Stimulated activated CD4-positive, alpha-beta T cell treated with anti-CD3 and anti-CD28 coated beads, Interleukin-4, amount 100 ng/mL, for 48 hours (primary cell): Measurements from ENCODE around the gene AP5Z1.
A peak's percentile ranks its signal among the peaks of the same experiment; 100 is the strongest.
"Not testable (repeated sequence)": the region's sequence is repeated elsewhere in the genome, so short reads cannot be mapped to it uniquely, and the experiment has no call there.

Source experiments
- DNase-seq, 2 donors: peaks; one replicate each; pipeline ENCODE4 v3.0.0-alpha.2; 2020; ENCODE audit warnings: low read depth in 2 of 2

AP5Z1 gene

GRCh38 chr7:4788627-4789189 lies 13.3 kb downstream of the AP5Z1 start:
- DNase-seq = no peak

- no peak for DNase-seq
Observed at GRCh38 chr7:4789194-4790077, 14.0 kb downstream of the AP5Z1 start.

GRCh38 chr7:4790078-4790465 lies 14.6 kb downstream of the AP5Z1 start:
- no peak for DNase-seq

GRCh38 chr7:4790516-4790991 lies 15.1 kb downstream of the AP5Z1 start:
- no peak for DNase-seq

- no peak for DNase-seq
Observed at GRCh38 chr7:4791101-4791737, 15.8 kb downstream of the AP5Z1 start.

- peak; percentile 74 to 76 for DNase-seq
Observed at GRCh38 chr7:4791738-4792536, 16.5 kb downstream of the AP5Z1 start.

GRCh38 chr7:4792537-4793126 lies 17.2 kb downstream of the AP5Z1 start:
- DNase-seq = no peak

- not testable (repeated sequence) for DNase-seq
Observed at GRCh38 chr7:4793385-4793993, 18.1 kb downstream of the AP5Z1 start.

- not testable (repeated sequence) for DNase-seq
Observed at GRCh38 chr7:4794171-4794570, 18.7 kb downstream of the AP5Z1 start.

- no peak for DNase-seq
Observed at GRCh38 chr7:4794591-4795350, 19.3 kb downstream of the AP5Z1 start.

- no peak for DNase-seq
Observed at GRCh38 chr7:4796453-4796852, 21.0 kb downstream of the AP5Z1 start.

GRCh38 chr7:4797858-4798705 lies 22.7 kb downstream of the AP5Z1 start:
- DNase-seq = peak; percentile 41 to 62

- no peak for DNase-seq
Observed at GRCh38 chr7:4798706-4799235, 23.3 kb downstream of the AP5Z1 start.

GRCh38 chr7:4799508-4800268 lies 24.3 kb downstream of the AP5Z1 start:
- DNase-seq = no peak

- no peak for DNase-seq
Observed at GRCh38 chr7:4800487-4800886, 25.1 kb downstream of the AP5Z1 start.

GRCh38 chr7:4800926-4801838 lies 25.8 kb downstream of the AP5Z1 start:
- no peak for DNase-seq

GRCh38 chr7:4801839-4802231 lies 26.4 kb downstream of the AP5Z1 start:
- DNase-seq = no peak
